GM21390 (cell line): ENCODE results near the gene SEPTIN5.

Source experiments
- ATAC-seq: cut with Tn5 transposase; IDR thresholded peaks from one replicate; pipeline ENCODE4 v1.9.1; 2021; ENCODE audit not compliant: unreplicated experiment

SEPTIN5 gene

GRCh38 chr22:19747551-19747950, 33.2 kb downstream of the SEPTIN5 start:
- no peak for ATAC-seq

- ATAC-seq: no peak
Measured at GRCh38 chr22:19748139-19748538, 33.8 kb downstream of the SEPTIN5 start.

- no peak for ATAC-seq
Measured at GRCh38 chr22:19748991-19749664, 34.8 kb downstream of the SEPTIN5 start.

GRCh38 chr22:19749876-19750275, 35.6 kb downstream of the SEPTIN5 start:
- no peak for ATAC-seq

GRCh38 chr22:19750507-19751490, 36.5 kb downstream of the SEPTIN5 start:
- no peak for ATAC-seq

GRCh38 chr22:19751497-19752245, 37.4 kb downstream of the SEPTIN5 start:
- no peak for ATAC-seq

GRCh38 chr22:19753090-19753842, 39.0 kb downstream of the SEPTIN5 start:
- no peak for ATAC-seq

- no peak for ATAC-seq
Measured at GRCh38 chr22:19753996-19754700, 39.8 kb downstream of the SEPTIN5 start.

GRCh38 chr22:19754701-19755144, 40.4 kb downstream of the SEPTIN5 start:
- ATAC-seq: no peak

GRCh38 chr22:19755145-19755710, 40.9 kb downstream of the SEPTIN5 start:
- ATAC-seq: no peak

GRCh38 chr22:19755722-19756287, 41.5 kb downstream of the SEPTIN5 start:
- ATAC-seq: no peak

GRCh38 chr22:19756288-19757128, 42.2 kb downstream of the SEPTIN5 start:
- ATAC-seq: no peak

- ATAC-seq: no peak
Measured at GRCh38 chr22:19757140-19757984, 43.1 kb downstream of the SEPTIN5 start.

- no peak for ATAC-seq
Measured at GRCh38 chr22:19757985-19758895, 43.9 kb downstream of the SEPTIN5 start.

- ATAC-seq: no peak
Measured at GRCh38 chr22:19758896-19759426, 44.7 kb downstream of the SEPTIN5 start.

- no peak for ATAC-seq
Measured at GRCh38 chr22:19759427-19760057, 45.2 kb downstream of the SEPTIN5 start.
